IMR-90 (cell line): ENCODE measurements around the gene HKDC1. TPM values are rescaled to one million over a fixed set of nuclear protein-coding genes. Genes with fewer than 3 reads are reported as not detected.
A peak's percentile ranks its signal among the peaks of the same experiment; 100 is the strongest.

Source experiments
- ATAC-seq: fragments of 200-7000 bp; cut with Tn5 transposase; 2 replicates; pipeline ENCODE4 v1.9.1; 2020; ENCODE audit warnings: low read depth, mild to moderate bottlenecking, moderate library complexity
- BruUV-seq: library from RNA; stranded (reverse); fragments of 400-500 nt; replicated peaks from 2 replicates; lab custom pipeline; 2021; lab: Mats Ljungman, UMichigan
- CTCF ChIA-PET: fragments of 300-600 bp; formaldehyde crosslinking; extraction: SDS; loops from one replicate; lab custom pipeline; 2021; ENCODE audit warnings: antibody characterized with exemption; lab: Yijun Ruan, JAX
- POLR2A ChIA-PET: fragments of 300-600 bp; sonication (Branson Sonifier 250); formaldehyde crosslinking; loops from one replicate; lab custom pipeline; 2022; ENCODE audit warnings: antibody characterized with exemption; ENCODE audit not compliant: unreplicated experiment; lab: Charles Lee
- DNase-seq: peaks from one replicate; pipeline ENCODE4 v3.0.0; 2013
- H2AFZ ChIP-seq: replicated peaks from 2 replicates; pipeline ENCODE3; 2013; ENCODE audit warnings: low read length, mild to moderate bottlenecking; ENCODE audit not compliant: poor library complexity
- H2AK5ac ChIP-seq: 2 replicates; pipeline ENCODE4 v1.6.1; 2013; ENCODE audit warnings: low read depth, low read length, inconsistent platforms
- H2AK9ac ChIP-seq: replicated peaks from 2 replicates; pipeline ENCODE3; 2013; ENCODE audit warnings: mild to moderate bottlenecking, low read depth, low read length, moderate library complexity; ENCODE audit not compliant: poor library complexity
- H2BK120ac ChIP-seq: 2 replicates; pipeline ENCODE4 v1.6.1; 2013; ENCODE audit warnings: low read depth, low read length, inconsistent platforms
- H2BK15ac ChIP-seq: 3 replicates; pipeline ENCODE4 v1.6.1; 2013; ENCODE audit warnings: low read depth, low read length, inconsistent platforms
- H2BK20ac ChIP-seq: 2 replicates; pipeline ENCODE4 v1.6.1; 2013; ENCODE audit warnings: low read depth, mild to moderate bottlenecking, inconsistent platforms, low read length, moderate library complexity
- H2BK5ac ChIP-seq: 2 replicates; pipeline ENCODE4 v1.6.1; 2013; ENCODE audit warnings: mild to moderate bottlenecking, low read depth, low read length, inconsistent platforms; ENCODE audit not compliant: poor library complexity, severe bottlenecking
- H3K14ac ChIP-seq: replicated peaks from 2 replicates; pipeline ENCODE4 v1.6.1; 2013; ENCODE audit warnings: low read depth, low read length, inconsistent platforms
- H3K18ac ChIP-seq: 2 replicates; pipeline ENCODE4 v1.6.1; 2013; ENCODE audit warnings: low read depth, low read length, control low read depth
- H3K23ac ChIP-seq: 2 replicates; pipeline ENCODE4 v1.6.1; 2013; ENCODE audit warnings: low read depth, low read length, inconsistent platforms
- H3K27ac ChIP-seq: 2 replicates; pipeline ENCODE4 v1.5.1; 2013; ENCODE audit warnings: mild to moderate bottlenecking, control low read depth, low read length; ENCODE audit not compliant: insufficient read depth
- H3K27me3 ChIP-seq: 2 replicates; pipeline ENCODE4 v1.6.1; 2013; ENCODE audit warnings: low read length; ENCODE audit not compliant: control insufficient read depth, insufficient read depth
- H3K36me3 ChIP-seq: 2 replicates; pipeline ENCODE4 v1.6.1; 2013; ENCODE audit warnings: low read length, mixed read lengths; ENCODE audit not compliant: control insufficient read depth, insufficient read depth
- H3K4ac ChIP-seq: 2 replicates; pipeline ENCODE4 v1.6.1; 2013; ENCODE audit warnings: low read depth, low read length, inconsistent platforms
- H3K4me1 ChIP-seq: 2 replicates; pipeline ENCODE4 v1.6.1; 2013; ENCODE audit warnings: low read length, mixed read lengths; ENCODE audit not compliant: control insufficient read depth, insufficient read depth
- H3K4me2 ChIP-seq: 2 replicates; pipeline ENCODE4 v1.6.1; 2013; ENCODE audit warnings: low read depth, mild to moderate bottlenecking, control low read depth, low read length, moderate library complexity
- H3K4me3 ChIP-seq: 2 replicates; pipeline ENCODE4 v1.5.1; 2013; ENCODE audit warnings: low read depth, mild to moderate bottlenecking, control low read depth, low read length, moderate library complexity; ENCODE audit not compliant: insufficient read depth
- H3K56ac ChIP-seq: 2 replicates; pipeline ENCODE4 v1.6.1; 2013; ENCODE audit warnings: low read length, inconsistent platforms; ENCODE audit not compliant: insufficient read depth; ENCODE audit errors: extremely low read depth
- H3K79me1 ChIP-seq, 2 experiments: 2 replicates each; pipeline ENCODE4 v1.6.1; 2013; ENCODE audit warnings: low read length in 2 of 2, inconsistent platforms in 1 of 2, low read depth in 1 of 2
- H3K9ac ChIP-seq: 2 replicates; pipeline ENCODE4 v1.6.1; 2013; ENCODE audit warnings: low read depth, low read length, control low read depth
- H3K9me1 ChIP-seq: 2 replicates; pipeline ENCODE4 v1.6.1; 2013; ENCODE audit warnings: low read length, inconsistent platforms; ENCODE audit not compliant: insufficient read depth
- H3K9me3 ChIP-seq: 2 replicates; pipeline ENCODE4 v1.6.1; 2013; ENCODE audit warnings: low read length; ENCODE audit not compliant: control insufficient read depth, insufficient read depth
- H4K20me1 ChIP-seq: 2 replicates; pipeline ENCODE4 v1.6.1; 2013; ENCODE audit warnings: low read length, inconsistent platforms; ENCODE audit not compliant: insufficient read depth
- H4K5ac ChIP-seq: 2 replicates; pipeline ENCODE4 v1.6.1; 2013; ENCODE audit warnings: mild to moderate bottlenecking, low read depth, low read length, control low read depth
- H4K8ac ChIP-seq, 2 experiments: 2 replicates each; pipeline ENCODE4 v1.6.1; 2013; ENCODE audit warnings: low read depth in 2 of 2, low read length in 2 of 2, control low read depth in 1 of 2, inconsistent platforms in 1 of 2
- H4K91ac ChIP-seq: 2 replicates; pipeline ENCODE4 v1.6.1; 2013; ENCODE audit warnings: low read depth, low read length, inconsistent platforms; ENCODE audit not compliant: insufficient read depth
- CEBPB ChIP-seq: IDR thresholded peaks from 2 replicates; pipeline ENCODE4 v1.6.1; 2012; ENCODE audit warnings: low read depth, low read length, improper control_type of control experiment
- CHD1 ChIP-seq: IDR thresholded peaks from 2 replicates; pipeline ENCODE4 v1.6.1; 2012; ENCODE audit warnings: low read depth, low read length, improper control_type of control experiment
- FOS ChIP-seq: fragments of 150-350 bp; IDR thresholded peaks from 2 replicates; pipeline ENCODE4 v1.6.1; 2016; ENCODE audit warnings: low read depth, low read length
- MAFK ChIP-seq: IDR thresholded peaks from 2 replicates; pipeline ENCODE4 v1.6.1; 2012; ENCODE audit warnings: low read depth, low read length, improper control_type of control experiment
- MXI1 ChIP-seq: IDR thresholded peaks from 2 replicates; pipeline ENCODE4 v1.6.1; 2012; ENCODE audit warnings: low read depth, mild to moderate bottlenecking, low read length, moderate library complexity, borderline replicate concordance
- RAD21 ChIP-seq: IDR thresholded peaks from 2 replicates; pipeline ENCODE4 v1.6.1; 2012; ENCODE audit warnings: low read length, improper control_type of control experiment
- RFX5 ChIP-seq: IDR thresholded peaks from 2 replicates; pipeline ENCODE4 v1.8.0; 2012; ENCODE audit warnings: low read depth, mild to moderate bottlenecking, low read length, moderate library complexity
- SMC3 ChIP-seq: fragments of 150-350 bp; IDR thresholded peaks from 2 replicates; pipeline ENCODE4 v1.6.1; 2016; ENCODE audit warnings: low read depth, mild to moderate bottlenecking, antibody characterized with exemption, low read length, moderate library complexity
- USF2 ChIP-seq: fragments of 150-350 bp; IDR thresholded peaks from 2 replicates; pipeline ENCODE4 v1.6.1; 2017; ENCODE audit warnings: mild to moderate bottlenecking, antibody characterized with exemption, low read length, low read depth
- WGBS, 2 experiments: methylation state at CpG; one replicate each; pipeline versions ENCODE4 v1.1.5 to v1.1.7; 2013; ENCODE audit warnings: missing lambda C conversion rate in 2 of 2; ENCODE audit not compliant: insufficient read length in 1 of 2; ENCODE audit errors: extremely low coverage in 2 of 2; 5-methylcytosine and 5-hydroxymethylcytosine counted together
- dilution Hi-C: fragments of 300-500 bp; cut with HindIII; formaldehyde crosslinking; loops from one replicate; pipeline ENCODE4 v1.14.3; 2018; ENCODE audit warnings: low sequenced_read_pairs; ENCODE audit not compliant: unreplicated experiment
- in situ Hi-C: fragments of 300-500 bp; cut with MboI; formaldehyde crosslinking; loops from 3 replicates; pipeline ENCODE4 v1.14.3; 2019; ENCODE audit warnings: low sequenced_read_pairs, inconsistent platforms, mixed read lengths
- intact Hi-C: fragments of 100-400 bp; cut with micrococcal nuclease; formaldehyde crosslinking; loops from 2 replicates; pipeline ENCODE4 v1.10.0; 2022
- polyA plus RNA-seq, 3 experiments: library from polyadenylated mRNA; depleted of rRNA; stranded (reverse); fragments of >200 nt; gene quantifications; 2 replicates each; pipeline ENCODE4 v1.2.3, GENCODE V29; 2012; ENCODE audit warnings: low replicate concordance in 1 of 3
- total RNA-seq: library from RNA; depleted of rRNA; stranded (reverse); fragments of >200 nt; gene quantifications from 2 replicates; pipeline ENCODE4 v1.2.3, GENCODE V29; 2012

HKDC1 gene
- total and polyA plus RNA-seq, 2 of the 4 experiments (the other 2 are of a cell fraction), result under 0.01 to 0.03 TPM

GRCh38 chr10:69201045-69201444, 19.1 kb upstream of the HKDC1 start:
- BruUV-seq, result no TSS peak
- no peaks in the 10 kb centered on the region for H3K9me3 ChIP-seq
- no peak overlapping the region for H3K18ac ChIP-seq
- no peak overlapping the region for H2BK120ac ChIP-seq
- intact Hi-C loops, result no loop called here
- dilution Hi-C loops, result no loop called here
- no CpG with 5 or more reads among the region's 2 CpGs for WGBS, 2 experiments
- ATAC-seq (no peak), DNase-seq (peak; percentile 47)
- H3K56ac ChIP-seq, result no peak overlapping the region
- H3K36me3 ChIP-seq, result peaks cover 33% of the 10 kb centered on the region
- no peak overlapping the region for H2BK20ac ChIP-seq
- no peak overlapping the region for H3K27ac ChIP-seq
- H3K79me1 ChIP-seq, result no peaks in the 10 kb centered on the region
- CTCF ChIA-PET, result no interaction called here
- no peak overlapping the region for H2BK5ac ChIP-seq
- TF ChIP-seq MAFK (no peak), MXI1 (no peak), RFX5 (no peak), USF2 (no peak), SMC3 (no peak), FOS (no peak), CHD1 (no peak), RAD21 (no peak), CEBPB (no peak)
- no peak overlapping the region for H2AFZ ChIP-seq
- no peak overlapping the region for H3K23ac ChIP-seq
- no peak overlapping the region for H4K5ac ChIP-seq
- H3K4me2 ChIP-seq, result no peak overlapping the region
- H4K20me1 ChIP-seq, result no peaks in the 10 kb centered on the region
- no peak overlapping the region for H3K4me3 ChIP-seq
- H3K4me1 ChIP-seq, result no peaks in the 10 kb centered on the region
- no peaks in the 10 kb centered on the region for H3K9me1 ChIP-seq
- H3K27me3 ChIP-seq, result no peaks in the 10 kb centered on the region
- H2BK15ac ChIP-seq, result no peak overlapping the region
- H3K4ac ChIP-seq, result no peak overlapping the region
- H2AK9ac ChIP-seq, result no peak overlapping the region
- H2AK5ac ChIP-seq, result no peak overlapping the region
- POLR2A ChIA-PET, result interaction anchor here (0.6 kb wide), 1 partner anchor 176 kb away, joined by 5 read pairs; no protein-coding TSS in a partner anchor
- H4K8ac ChIP-seq, result no peak overlapping the region
- H4K91ac ChIP-seq, result no peak overlapping the region
- no peak overlapping the region for H3K9ac ChIP-seq
- in situ Hi-C loops, result no loop called here
- H3K14ac ChIP-seq, result no peak overlapping the region
